Hepatocyte (in vitro differentiated cells): ENCODE data around the gene NANS. TPM values are rescaled to one million over a fixed set of nuclear protein-coding genes. Genes with fewer than 3 reads are reported as not detected.
"Not testable (repeated sequence)": the region's sequence is repeated elsewhere in the genome, so short reads cannot be mapped to it uniquely, and the experiment has no call there.

Source experiments
- DNase-seq: peaks from one replicate; pipeline ENCODE4 v3.0.0-alpha.2; 2016; ENCODE audit warnings: low spot score
- H2AFZ ChIP-seq: fragments of 200-600 bp; sonication (generic); 2 replicates; pipeline ENCODE4 v1.6.0; 2016; ENCODE audit warnings: antibody characterized with exemption, mild to moderate bottlenecking
- H3K27ac ChIP-seq: fragments of 200-600 bp; sonication (generic); 2 replicates; pipeline ENCODE4 v1.5.1; 2016; ENCODE audit warnings: mild to moderate bottlenecking
- H3K27me3 ChIP-seq: fragments of 200-600 bp; sonication (generic); 2 replicates; pipeline ENCODE4 v1.6.1; 2016
- H3K36me3 ChIP-seq: fragments of 200-600 bp; sonication (generic); replicated peaks from 2 replicates; pipeline ENCODE4 v1.5.1; 2016; ENCODE audit warnings: low read depth; ENCODE audit not compliant: insufficient read depth
- H3K4me1 ChIP-seq: fragments of 200-600 bp; sonication (generic); 2 replicates; pipeline ENCODE4 v1.5.1; 2016; ENCODE audit warnings: mild to moderate bottlenecking, moderate library complexity; ENCODE audit not compliant: insufficient read depth
- H3K4me2 ChIP-seq: fragments of 200-600 bp; sonication (generic); 2 replicates; pipeline ENCODE4 v1.6.0; 2016
- H3K4me3 ChIP-seq: fragments of 200-600 bp; sonication (generic); 2 replicates; pipeline ENCODE4 v1.5.1; 2016; ENCODE audit warnings: mild to moderate bottlenecking
- H3K79me2 ChIP-seq: fragments of 200-600 bp; sonication (generic); 2 replicates; pipeline ENCODE4 v1.6.0; 2017; ENCODE audit warnings: mild to moderate bottlenecking
- H3K9me2 ChIP-seq: fragments of 200-600 bp; sonication (generic); replicated peaks from 2 replicates; pipeline ENCODE4 v1.6.0; 2017; ENCODE audit warnings: mild to moderate bottlenecking; ENCODE audit not compliant: insufficient read depth
- H3K9me3 ChIP-seq: fragments of 200-600 bp; sonication (generic); 2 replicates; pipeline ENCODE4 v1.5.1; 2016; ENCODE audit warnings: low read depth, mild to moderate bottlenecking
- H4K20me1 ChIP-seq: fragments of 200-600 bp; sonication (generic); 2 replicates; pipeline ENCODE4 v1.6.0; 2016; ENCODE audit warnings: mild to moderate bottlenecking; ENCODE audit not compliant: insufficient read depth, poor library complexity, severe bottlenecking
- EZH2 ChIP-seq: fragments of 200-600 bp; sonication (generic); IDR thresholded peaks from 2 replicates; pipeline ENCODE4 v1.6.1; 2016; ENCODE audit warnings: antibody characterized with exemption, mild to moderate bottlenecking, borderline replicate concordance
- EZH2phosphoT487 ChIP-seq: fragments of 200-600 bp; sonication (generic); IDR thresholded peaks from one replicate; pipeline ENCODE4 v1.6.1; 2018; ENCODE audit warnings: antibody characterized with exemption, mild to moderate bottlenecking, low read depth, moderate library complexity; ENCODE audit not compliant: unreplicated experiment, severe bottlenecking
- WGBS: methylation state at CpG from one replicate; pipeline ENCODE4 v1.1.6; 2016; ENCODE audit warnings: low lambda C conversion rate; ENCODE audit errors: missing lambda C conversion rate; 5-methylcytosine and 5-hydroxymethylcytosine counted together
- polyA plus RNA-seq: library from polyadenylated mRNA; unstranded; fragments of >200 nt; fragmentation: Nextera tagmentation; extraction: Ambion mirVana; gene quantifications from 2 replicates; pipeline ENCODE4 v1.2.1, GENCODE V29; 2016
- total RNA-seq: library from RNA; depleted of rRNA; stranded (reverse); fragments of >200 nt; gene quantifications from 2 replicates; pipeline ENCODE4 v1.2.3, GENCODE V29; 2014
- TF ChIP-seq, protein P1 (sequence below): fragments of 200-600 bp; sonication (generic); IDR thresholded peaks from 2 replicates; pipeline ENCODE4 v1.5.1; 2016; ENCODE audit warnings: antibody characterized with exemption, mild to moderate bottlenecking; ENCODE audit not compliant: poor library complexity

The NANS gene
- total and polyA plus RNA-seq, 2 experiments from 2014 or later, result 62.9 to 88.8 TPM

DNA sequence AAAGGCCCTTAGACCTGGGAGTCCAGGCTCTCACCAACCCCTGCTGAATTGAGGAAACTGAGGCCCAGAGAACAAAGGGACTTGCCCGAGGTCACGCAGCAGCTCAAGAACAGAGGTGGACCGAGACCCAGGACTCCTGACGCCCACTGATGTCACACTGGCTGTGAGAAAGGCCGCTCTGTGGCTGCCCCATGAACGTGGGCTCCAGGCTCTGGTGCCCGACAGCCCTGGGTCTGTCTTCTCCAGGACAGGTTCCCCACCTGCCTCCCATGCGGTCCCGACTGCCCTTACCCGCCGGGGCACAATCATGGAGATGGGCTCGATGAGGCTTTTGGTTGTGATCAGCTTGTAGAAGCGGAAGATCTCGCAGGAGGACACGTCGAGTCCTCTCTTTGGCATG is 71.8 kb downstream of the NANS start:
- Histone ChIP-seq H3K4me2 (no peak overlapping the region), H4K20me1 (no peaks in the 10 kb centered on the region), H2AFZ (no peak overlapping the region), H3K4me3 (no peak overlapping the region), H3K9me3 (no peaks in the 10 kb centered on the region), H3K4me1 (no peaks in the 10 kb centered on the region), H3K27me3 (no peaks in the 10 kb centered on the region), H3K9me2 (no peaks in the 10 kb centered on the region), H3K79me2 (no peaks in the 10 kb centered on the region), H3K27ac (no peak overlapping the region), H3K36me3 (no peaks in the 10 kb centered on the region)
- 95% methylated on average over 16 of the region's 16 CpGs for WGBS
- DNase-seq, result no peak
- TF ChIP-seq, protein P1, sequence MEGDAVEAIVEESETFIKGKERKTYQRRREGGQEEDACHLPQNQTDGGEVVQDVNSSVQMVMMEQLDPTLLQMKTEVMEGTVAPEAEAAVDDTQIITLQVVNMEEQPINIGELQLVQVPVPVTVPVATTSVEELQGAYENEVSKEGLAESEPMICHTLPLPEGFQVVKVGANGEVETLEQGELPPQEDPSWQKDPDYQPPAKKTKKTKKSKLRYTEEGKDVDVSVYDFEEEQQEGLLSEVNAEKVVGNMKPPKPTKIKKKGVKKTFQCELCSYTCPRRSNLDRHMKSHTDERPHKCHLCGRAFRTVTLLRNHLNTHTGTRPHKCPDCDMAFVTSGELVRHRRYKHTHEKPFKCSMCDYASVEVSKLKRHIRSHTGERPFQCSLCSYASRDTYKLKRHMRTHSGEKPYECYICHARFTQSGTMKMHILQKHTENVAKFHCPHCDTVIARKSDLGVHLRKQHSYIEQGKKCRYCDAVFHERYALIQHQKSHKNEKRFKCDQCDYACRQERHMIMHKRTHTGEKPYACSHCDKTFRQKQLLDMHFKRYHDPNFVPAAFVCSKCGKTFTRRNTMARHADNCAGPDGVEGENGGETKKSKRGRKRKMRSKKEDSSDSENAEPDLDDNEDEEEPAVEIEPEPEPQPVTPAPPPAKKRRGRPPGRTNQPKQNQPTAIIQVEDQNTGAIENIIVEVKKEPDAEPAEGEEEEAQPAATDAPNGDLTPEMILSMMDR, result no peak
- TF ChIP-seq EZH2 (no peak), EZH2phosphoT487 (no peak)

DNA sequence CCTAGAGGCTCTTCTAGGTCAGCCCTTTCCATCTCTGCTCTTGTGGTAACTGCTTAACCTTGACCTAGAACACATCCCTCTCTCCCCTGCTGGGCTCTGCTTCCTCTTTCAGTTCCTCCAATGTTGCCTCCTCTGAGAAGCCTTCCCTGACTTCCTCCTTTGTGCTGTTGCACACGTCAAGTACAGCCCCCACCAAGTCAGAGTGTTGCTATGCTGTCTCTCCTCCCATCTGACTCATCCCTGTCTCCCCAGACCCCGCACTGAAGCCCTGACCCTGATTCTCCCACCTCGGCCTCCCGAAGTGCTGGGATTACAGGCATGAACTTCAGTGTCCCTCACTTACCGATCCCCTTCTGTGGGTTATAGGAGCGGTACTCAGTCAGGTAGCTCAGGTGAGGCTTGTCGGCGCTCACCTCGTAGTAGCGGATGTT is 72.9 kb downstream of the NANS start:
- no peak for DNase-seq
- 83% methylated on average over 10 of the region's 10 CpGs for WGBS
- Histone ChIP-seq H4K20me1 (no peaks in the 10 kb centered on the region), H3K4me2 (no peak overlapping the region), H3K36me3 (no peaks in the 10 kb centered on the region), H3K4me3 (no peak overlapping the region), H3K4me1 (no peaks in the 10 kb centered on the region), H3K27ac (no peak overlapping the region), H3K9me3 (no peaks in the 10 kb centered on the region), H3K9me2 (no peaks in the 10 kb centered on the region), H3K79me2 (no peaks in the 10 kb centered on the region), H2AFZ (no peak overlapping the region), H3K27me3 (no peaks in the 10 kb centered on the region)
- TF ChIP-seq, protein P1, result no peak
- TF ChIP-seq EZH2 (no peak), EZH2phosphoT487 (no peak)

DNA sequence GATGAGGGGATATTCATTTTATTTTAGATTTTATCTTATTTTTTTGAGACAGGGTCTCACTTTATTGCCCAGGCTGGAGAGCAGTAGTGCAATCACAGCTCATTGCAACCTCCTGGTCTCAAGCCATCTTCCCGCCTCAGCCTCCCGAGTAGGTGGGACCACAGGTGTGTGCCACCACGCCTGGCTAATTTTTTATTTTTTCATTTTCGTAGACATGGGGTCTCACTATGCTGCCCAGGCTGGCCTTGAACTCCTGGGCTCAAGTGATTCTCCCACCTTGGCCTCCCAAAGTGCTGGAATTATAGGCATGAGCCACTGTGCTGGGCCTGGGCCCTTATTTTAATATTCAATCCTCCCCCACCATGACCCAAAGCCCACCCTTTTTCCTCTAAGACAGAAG is 73.5 kb downstream of the NANS start:
- H3K4me2 ChIP-seq, H3K36me3 ChIP-seq, H3K4me3 ChIP-seq, H4K20me1 ChIP-seq, H3K79me2 ChIP-seq, H3K9me3 ChIP-seq, DNase-seq, H3K27ac ChIP-seq, H3K27me3 ChIP-seq, H3K9me2 ChIP-seq, H2AFZ ChIP-seq, H3K4me1 ChIP-seq: not testable (repeated sequence)
- 100% methylated on average over 4 of the region's 4 CpGs for WGBS

DNA sequence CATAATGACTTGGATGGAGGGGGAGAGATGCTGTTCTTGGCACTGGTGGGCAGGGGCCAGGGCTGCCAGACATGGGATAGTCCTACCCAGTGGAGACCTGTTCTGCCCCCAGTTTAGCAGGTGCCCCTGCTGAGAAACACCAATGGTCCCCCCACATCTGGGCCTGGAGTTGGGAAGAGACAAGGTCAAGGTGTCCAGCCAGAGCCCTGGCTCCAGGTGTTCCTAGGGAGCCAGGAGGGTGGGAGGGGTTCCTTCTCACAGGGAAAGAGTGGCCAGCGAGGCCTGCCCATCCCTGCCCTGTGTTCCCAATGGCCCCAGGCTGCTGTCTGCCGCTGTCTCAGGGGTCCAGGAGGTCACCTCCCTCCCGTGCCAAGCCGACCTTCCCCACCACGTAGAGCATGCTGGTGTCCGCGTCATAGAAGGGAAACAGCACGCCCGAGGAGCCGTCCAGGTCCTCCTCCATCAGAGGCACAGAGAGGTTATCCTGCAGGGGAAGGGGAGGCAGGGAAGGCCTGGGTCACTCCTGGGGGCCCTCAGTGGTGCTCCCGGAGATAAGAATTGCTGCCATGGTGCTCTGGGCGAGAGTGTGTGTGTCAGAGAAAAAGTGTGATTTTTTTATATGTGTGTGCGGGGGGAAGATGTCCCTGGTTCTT is 74.2 kb downstream of the NANS start:
- TF ChIP-seq, protein P1, result no peak
- TF ChIP-seq EZH2 (no peak), EZH2phosphoT487 (no peak)
- H3K27me3 ChIP-seq, result no peaks in the 10 kb centered on the region
- H3K4me3 ChIP-seq, result no peak overlapping the region
- H3K27ac ChIP-seq, result no peak overlapping the region
- H4K20me1 ChIP-seq, result no peaks in the 10 kb centered on the region
- no peak overlapping the region for H2AFZ ChIP-seq
- no peak for DNase-seq
- H3K4me2 ChIP-seq, result no peak overlapping the region
- no peaks in the 10 kb centered on the region for H3K36me3 ChIP-seq
- H3K9me3 ChIP-seq, result no peaks in the 10 kb centered on the region
- no peaks in the 10 kb centered on the region for H3K79me2 ChIP-seq
- 90% methylated on average over 13 of the region's 13 CpGs for WGBS
- H3K9me2 ChIP-seq, result no peaks in the 10 kb centered on the region
- H3K4me1 ChIP-seq, result no peaks in the 10 kb centered on the region
